ENCODE results near the gene HOXB6.

GRCh38 chr17:48618256-48618896 lies 13.6 kb upstream of the HOXB6 start:
- TF ChIP-seq CTCF (IDR thresholded peaks at IDR 0.05): peak; percentile 93
- no peak for TF ChIP-seq ZFX (IDR thresholded peaks at IDR 0.05; ENCODE audit: borderline replicate concordance)

All from 22Rv1 (cell line).